HG03432 (cell line): Measurements from ENCODE around the gene TMEM38B.
"Not testable (repeated sequence)": the region's sequence is repeated elsewhere in the genome, so short reads cannot be mapped to it uniquely, and the experiment has no call there.

Experiments
- ATAC-seq: cut with Tn5 transposase; IDR thresholded peaks from one replicate; pipeline ENCODE4 v1.9.1; 2021; ENCODE audit warnings: mild to moderate bottlenecking, moderate library complexity; ENCODE audit not compliant: unreplicated experiment

The TMEM38B gene

GRCh38 chr9:105714020-105714331 is 19.6 kb downstream of the TMEM38B start:
- ATAC-seq = no peak

DNA sequence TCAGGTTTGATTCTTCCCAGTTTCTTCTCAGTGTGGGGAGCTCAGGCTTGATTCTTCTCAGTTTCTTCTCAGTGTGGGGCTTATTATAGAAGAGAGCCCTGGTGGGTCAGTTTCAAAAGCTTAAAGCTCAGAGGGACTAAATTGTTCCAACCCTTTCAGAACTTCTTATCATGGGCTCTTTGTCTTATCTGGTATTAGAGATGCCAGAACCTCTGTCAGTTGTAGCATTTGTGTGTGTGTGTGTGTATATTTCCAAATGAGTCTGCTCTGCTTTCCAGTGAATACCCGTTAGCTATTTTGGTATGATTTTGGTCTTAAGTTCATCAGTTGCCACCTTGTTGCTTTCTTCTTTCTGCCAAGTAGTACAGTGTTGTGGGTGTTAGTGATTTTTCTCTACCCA is 21.8 kb downstream of the TMEM38B start:
- no peak for ATAC-seq

DNA sequence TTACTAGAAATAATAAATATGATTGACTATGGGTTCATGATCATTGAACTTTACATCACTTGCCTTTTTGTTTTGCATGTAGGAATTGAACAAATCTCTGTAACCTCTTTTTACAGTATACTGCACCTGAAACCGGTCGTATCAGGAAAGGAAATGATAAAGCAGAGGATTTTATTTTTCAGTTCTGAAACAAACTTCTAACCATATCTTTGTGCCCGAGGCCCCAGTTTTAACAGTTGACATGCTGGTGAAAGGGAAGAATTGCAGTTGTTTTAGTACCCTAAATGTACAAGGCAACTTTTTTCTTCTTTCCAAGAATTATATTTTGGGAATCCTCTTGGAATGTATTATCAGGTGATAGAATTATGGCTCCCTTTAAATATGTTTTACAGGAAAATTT is 27.8 kb downstream of the TMEM38B start:
- no peak for ATAC-seq

- ATAC-seq = no peak
Observed at GRCh38 chr9:105725370-105725769, 31.0 kb downstream of the TMEM38B start.

DNA sequence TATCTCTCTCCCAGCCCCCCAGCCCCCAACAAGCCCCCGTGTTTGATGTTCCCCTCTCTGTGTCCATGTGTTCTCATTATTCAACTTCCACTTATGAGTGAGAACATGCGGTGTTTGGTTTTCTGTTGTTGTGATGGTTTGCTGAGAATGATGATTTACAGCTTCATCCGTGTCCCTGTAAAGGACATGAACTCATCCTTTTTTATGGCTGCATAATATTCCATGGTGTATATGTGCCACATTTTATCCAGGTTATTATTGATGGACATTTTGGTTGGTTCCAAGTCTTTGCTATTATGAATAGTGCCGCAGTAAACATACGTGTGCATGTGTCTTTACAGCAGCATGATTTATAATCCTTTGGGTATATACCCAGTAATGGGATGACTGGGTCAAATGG is 33.9 kb downstream of the TMEM38B start:
- not testable (repeated sequence) for ATAC-seq

- not testable (repeated sequence) for ATAC-seq
Observed at GRCh38 chr9:105731420-105731819, 37.1 kb downstream of the TMEM38B start.

- ATAC-seq = no peak
Observed at GRCh38 chr9:105735366-105735765, 41.0 kb downstream of the TMEM38B start.

DNA sequence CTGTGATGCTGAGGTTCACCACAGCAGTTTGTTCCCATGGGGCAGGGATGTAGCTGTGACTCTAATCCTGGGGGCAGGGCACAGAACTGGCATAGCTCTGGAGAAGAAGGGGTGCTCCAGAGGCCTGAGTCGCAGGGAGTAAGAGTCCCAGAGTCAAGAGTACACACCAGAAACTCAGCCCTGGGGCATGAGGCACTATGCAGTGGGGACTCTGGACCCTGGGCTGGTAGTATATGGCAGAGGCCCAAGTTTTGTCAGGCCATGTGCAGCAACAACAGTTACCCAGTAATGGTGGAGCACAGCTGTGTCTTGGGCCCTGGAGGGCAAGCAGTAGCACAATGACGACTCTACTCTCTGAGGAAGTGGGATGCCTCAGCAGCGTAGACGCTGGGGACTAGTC is 42.9 kb downstream of the TMEM38B start:
- no peak for ATAC-seq

DNA sequence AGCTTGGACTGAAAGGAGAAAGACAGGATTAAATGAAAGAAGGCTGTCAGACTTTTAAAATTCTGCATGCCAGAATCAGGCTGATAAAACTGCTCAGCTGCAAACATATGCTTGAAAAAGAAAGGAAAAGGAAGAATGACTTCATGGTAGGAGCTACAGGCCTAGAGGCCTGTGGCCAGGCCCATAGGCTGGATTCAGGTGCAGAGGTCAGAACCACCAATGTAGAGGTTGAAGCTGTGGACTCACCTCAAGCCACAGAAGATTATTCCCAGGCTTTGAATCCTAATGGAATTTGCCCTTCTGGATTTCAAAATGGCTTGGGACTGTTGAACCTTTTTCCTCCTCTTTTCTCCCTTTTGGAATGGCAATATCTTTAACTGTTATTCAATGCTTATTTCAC is 47.7 kb downstream of the TMEM38B start:
- no peak for ATAC-seq

- not testable (repeated sequence) for ATAC-seq
Observed at GRCh38 chr9:105747325-105747724, 53.0 kb downstream of the TMEM38B start.

DNA sequence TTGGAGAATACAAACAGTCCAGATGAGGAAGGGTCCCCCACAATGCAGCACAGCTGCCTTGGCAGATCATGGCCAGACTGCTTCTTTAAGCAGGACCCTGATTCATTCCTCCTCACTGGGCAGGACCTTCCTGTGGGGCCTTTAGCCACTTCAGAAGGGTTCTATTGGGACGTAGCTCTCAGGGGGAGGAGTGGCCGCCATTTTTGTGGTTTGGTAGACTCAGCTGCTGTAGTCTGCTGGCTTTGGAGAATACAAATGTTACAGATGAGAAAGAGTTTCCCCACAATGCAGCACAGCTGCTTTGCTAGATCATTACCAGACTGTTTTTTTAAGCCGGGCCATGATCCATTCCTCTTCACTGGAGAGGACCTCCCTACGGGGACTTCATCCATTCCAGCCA is 57.4 kb downstream of the TMEM38B start:
- no peak for ATAC-seq

DNA sequence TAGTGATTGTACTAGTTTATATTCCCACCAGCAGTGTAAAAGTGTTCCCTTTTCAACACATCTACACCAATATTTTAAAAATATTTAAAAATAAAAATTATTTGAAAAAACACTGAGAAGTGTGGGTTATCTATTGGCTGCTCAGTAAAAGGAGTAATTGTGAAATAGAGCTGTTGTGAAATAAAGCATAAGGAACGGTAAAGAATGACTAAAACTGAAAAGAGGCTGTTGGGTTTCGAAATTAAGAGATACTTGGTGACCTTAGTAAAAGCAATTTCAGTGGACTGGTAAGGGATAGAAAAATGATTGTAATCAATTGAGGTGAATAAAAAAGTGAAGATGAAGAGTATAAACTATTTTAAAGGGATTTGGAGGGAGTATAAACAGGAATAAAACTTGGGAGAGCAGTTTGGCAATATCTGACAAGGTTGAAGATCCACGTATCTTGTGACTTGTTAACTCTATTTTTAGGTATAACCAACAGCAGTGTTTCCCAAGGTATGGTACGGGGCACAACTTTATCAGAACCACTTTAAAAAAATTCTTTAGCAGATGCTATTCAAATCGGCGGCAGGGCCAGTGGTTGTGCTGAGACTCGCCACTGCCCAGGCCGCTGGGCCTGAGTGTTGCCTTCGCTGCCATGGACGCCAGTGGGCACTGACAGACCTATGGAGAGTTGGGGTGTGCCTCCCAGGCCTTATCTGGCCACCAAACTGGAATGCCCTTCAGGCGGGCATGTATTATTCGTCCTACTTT is 63.3 kb downstream of the TMEM38B start:
- ATAC-seq = no peak

- no peak for ATAC-seq
Observed at GRCh38 chr9:105760053-105760452, 65.7 kb downstream of the TMEM38B start.

- ATAC-seq = not testable (repeated sequence)
Observed at GRCh38 chr9:105782561-105783494, 88.5 kb downstream of the TMEM38B start.

DNA sequence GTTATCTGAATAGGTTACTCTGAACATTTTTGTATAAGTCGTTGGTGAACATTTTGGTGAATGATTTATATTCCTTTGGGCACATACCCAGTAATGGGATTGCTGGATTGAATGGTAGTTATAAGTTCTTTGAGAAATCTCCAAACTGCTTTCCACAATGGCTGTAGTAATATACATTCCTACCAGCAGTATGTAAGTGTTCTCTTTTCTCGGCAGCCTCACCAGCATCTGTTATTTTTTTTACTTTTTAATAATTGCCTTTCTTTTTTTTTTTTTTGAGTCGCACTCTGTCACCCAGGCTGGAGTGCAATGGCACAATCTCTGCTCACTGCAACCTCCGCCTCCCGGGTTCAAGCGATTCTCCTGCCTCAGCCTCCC is 89.1 kb downstream of the TMEM38B start:
- not testable (repeated sequence) for ATAC-seq

DNA sequence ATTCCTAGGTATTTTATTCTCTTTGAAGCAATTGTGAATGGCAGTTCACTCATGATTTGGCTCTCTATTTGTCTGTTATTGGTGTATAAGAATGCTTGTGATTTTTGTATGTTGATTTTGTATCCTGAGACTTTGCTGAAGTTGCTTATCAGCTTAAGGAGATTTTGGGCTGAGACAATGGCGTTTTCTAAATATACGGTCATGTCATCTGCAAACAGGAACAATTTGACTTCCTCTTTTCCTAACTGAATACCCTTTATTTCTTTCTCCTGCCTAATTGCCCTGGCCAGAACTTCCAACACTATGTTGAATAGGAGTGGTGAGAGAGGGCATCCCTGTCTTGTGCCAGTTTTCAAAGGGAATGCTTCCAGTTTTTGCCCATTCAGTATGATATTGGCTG is 92.5 kb downstream of the TMEM38B start:
- ATAC-seq = not testable (repeated sequence)

DNA sequence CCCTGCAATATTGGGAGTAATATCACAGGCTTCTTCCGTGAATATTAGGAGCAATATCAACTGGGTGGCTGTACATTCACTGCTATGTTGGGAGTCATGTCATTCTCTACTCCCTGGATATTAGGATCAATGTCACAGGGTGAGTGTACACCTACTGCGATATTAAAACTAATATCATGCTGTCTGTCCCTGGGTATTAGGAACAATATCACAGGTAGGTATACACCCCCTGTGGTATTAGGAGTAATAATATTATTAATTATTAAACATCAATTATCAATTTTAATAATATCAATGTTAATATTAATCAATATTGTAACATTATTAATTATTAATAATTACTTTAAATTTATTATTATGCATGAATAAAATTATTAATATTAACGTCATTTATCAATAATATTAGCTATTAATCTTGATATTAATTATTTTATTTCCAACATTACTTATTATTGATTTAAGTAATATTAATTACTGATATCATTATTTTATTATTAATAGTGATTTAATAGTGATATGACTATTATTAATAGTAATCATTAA is 121.9 kb downstream of the TMEM38B start:
- no peak for ATAC-seq

DNA sequence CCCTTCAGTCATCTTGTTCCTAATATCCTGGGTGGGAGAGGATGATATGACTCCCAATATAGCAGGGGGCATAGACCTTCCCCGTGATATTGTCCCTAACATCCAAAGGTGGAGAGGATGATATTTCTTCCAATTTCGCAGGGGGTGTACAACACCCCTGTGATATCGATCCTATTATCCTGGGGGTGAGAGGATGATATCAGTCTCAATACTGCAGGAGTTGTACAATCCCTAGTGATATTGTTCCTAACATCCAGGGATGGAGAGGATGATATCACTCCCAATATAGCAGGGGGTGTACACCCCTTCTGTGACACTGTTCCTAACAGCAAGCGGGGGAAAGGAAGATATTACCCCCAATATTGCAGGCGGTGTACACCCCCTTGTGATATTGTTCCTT is 122.6 kb downstream of the TMEM38B start:
- no peak for ATAC-seq

DNA sequence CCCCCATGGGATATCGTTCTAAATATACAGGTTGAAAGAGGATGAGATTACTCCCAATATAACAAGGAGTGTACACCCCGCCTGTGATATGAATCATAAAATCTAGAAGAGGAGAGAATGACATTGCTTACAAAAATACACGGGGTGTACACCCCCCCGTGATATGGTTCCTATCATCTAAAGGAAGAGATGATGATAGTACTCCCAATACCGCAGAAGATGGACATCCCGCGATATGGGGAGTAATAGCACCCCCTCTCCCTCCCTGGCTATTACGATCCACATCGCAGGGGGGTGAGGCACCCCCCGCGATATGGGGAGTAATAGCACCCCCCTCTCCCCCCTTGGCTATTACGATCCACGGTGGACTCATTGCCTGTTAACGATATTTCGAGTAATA is 124.6 kb downstream of the TMEM38B start:
- no peak for ATAC-seq

DNA sequence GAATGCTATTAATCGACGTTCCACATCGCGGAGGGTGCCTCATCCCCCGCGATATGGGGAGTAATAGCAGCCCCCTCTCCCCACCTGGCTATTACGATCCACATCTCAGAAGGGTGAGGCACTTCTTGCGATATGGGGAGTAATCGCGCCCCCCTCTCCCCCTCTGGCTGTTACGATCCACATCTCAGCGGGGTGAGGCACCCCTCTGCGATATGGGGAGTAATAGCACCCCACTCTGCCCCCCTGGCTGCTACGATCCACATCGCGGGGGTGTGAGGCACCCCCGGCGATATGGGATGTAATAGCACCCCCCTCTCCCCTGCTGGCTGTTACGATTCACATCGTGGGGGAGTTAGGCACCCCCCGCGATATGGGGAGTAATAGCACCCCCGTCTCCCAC is 128.5 kb downstream of the TMEM38B start:
- ATAC-seq = no peak
